Retinal pigment epithelial cell (primary cell): Measurements from ENCODE around the gene TAF4B.

Experiments used
- DNase-seq: peaks from one replicate; pipeline ENCODE4 v3.0.0-alpha.2; 2010; ENCODE audit warnings: low read depth
- H3K4me3 ChIP-seq: 2 replicates; pipeline ENCODE4 v1.5.1; 2011; ENCODE audit warnings: mild to moderate bottlenecking, low read length, control low read depth, moderate library complexity
- CTCF ChIP-seq: conservative IDR thresholded peaks from 2 replicates; pipeline ENCODE4 v1.5.1; 2011; ENCODE audit warnings: low read depth, low read length, control low read depth, inconsistent platforms

TAF4B gene

GRCh38 chr18:26336572-26336971 is 110.3 kb downstream of the TAF4B start:
- no peak for TF ChIP-seq CTCF
- DNase-seq = no peak
- H3K4me3 ChIP-seq = no peak overlapping the region

GRCh38 chr18:26342646-26343045 is 116.4 kb downstream of the TAF4B start:
- no peak for TF ChIP-seq CTCF
- no peak overlapping the region for H3K4me3 ChIP-seq
- DNase-seq = no peak

GRCh38 chr18:26350961-26351360 is 124.7 kb downstream of the TAF4B start:
- no peak for DNase-seq
- TF ChIP-seq CTCF = no peak
- no peak overlapping the region for H3K4me3 ChIP-seq

- DNase-seq = no peak
- no peak for TF ChIP-seq CTCF
- H3K4me3 ChIP-seq = no peak overlapping the region
These were observed 130.0 kb downstream of the TAF4B start for GRCh38 chr18:26356045-26356785.

- no peak overlapping the region for H3K4me3 ChIP-seq
- TF ChIP-seq CTCF = no peak
- DNase-seq = no peak
These were observed 131.7 kb downstream of the TAF4B start for GRCh38 chr18:26357960-26358359.

GRCh38 chr18:26362021-26362420 is 135.8 kb downstream of the TAF4B start:
- H3K4me3 ChIP-seq = no peak overlapping the region
- no peak for TF ChIP-seq CTCF

GRCh38 chr18:26367425-26367824 is 141.2 kb downstream of the TAF4B start:
- H3K4me3 ChIP-seq = no peak overlapping the region
- DNase-seq = no peak
- no peak for TF ChIP-seq CTCF

More at GRCh38 chr18:26362021-26362420, 135.8 kb downstream of the TAF4B start:
- DNase-seq = no peak
